B cell (primary cell): ENCODE measurements around the gene TTLL5. TPM values are rescaled to one million over a fixed set of nuclear protein-coding genes. Genes with fewer than 3 reads are reported as not detected.

Experiments used
- ATAC-seq: fragments of 200-7000 bp; cut with Tn5 transposase; one replicate; pipeline ENCODE4 v1.10.0; 2021; ENCODE audit warnings: low read depth, mild to moderate bottlenecking, moderate number of reproducible peaks, moderate library complexity
- CTCF ChIA-PET: fragments of 350-600 bp; sonication (Branson Sonifier 250); formaldehyde crosslinking; loops from one replicate; lab custom pipeline; 2021; ENCODE audit warnings: antibody characterized with exemption, inconsistent platforms; lab: Charles Lee
- POLR2A ChIA-PET: fragments of 350-600 bp; sonication (Branson Sonifier 250); formaldehyde crosslinking; loops from one replicate; lab custom pipeline; 2021; ENCODE audit warnings: antibody characterized with exemption; lab: Charles Lee
- DNase-seq: peaks from one replicate; pipeline ENCODE4 v3.0.0; 2013
- H2AFZ ChIP-seq: 2 replicates; pipeline ENCODE4 v1.6.1; 2012; ENCODE audit warnings: mild to moderate bottlenecking, low read depth, low read length; ENCODE audit not compliant: insufficient read depth, poor library complexity, severe bottlenecking
- H3K27ac ChIP-seq, 2 donors: 1 replicate in 1 of 2; 2 replicates in 1 of 2; pipeline ENCODE4 v1.5.1; 2012 to 2013; ENCODE audit warnings: low read length in 2 of 2, mild to moderate bottlenecking in 2 of 2, moderate library complexity in 1 of 2
- H3K27me3 ChIP-seq, 4 experiments: fragments of 200-600 bp in 1 of 4; sonication (generic) in 1 of 4; replicated peaks in 1 of 4; 1 replicate in 2 of 4; 2 replicates in 2 of 4; pipeline versions ENCODE4 v1.6.1 to v1.7.0; 2013 to 2016; ENCODE audit warnings: low read length in 3 of 4, mild to moderate bottlenecking in 2 of 4, mixed read lengths in 1 of 4, moderate library complexity in 1 of 4; ENCODE audit not compliant: insufficient read depth in 4 of 4, control insufficient read depth in 3 of 4; ENCODE audit errors: control extremely low read depth in 1 of 4
- H3K36me3 ChIP-seq, 2 experiments: replicated peaks in 1 of 2; 1 replicate in 1 of 2; 2 replicates in 1 of 2; pipeline versions ENCODE4 v1.6.1 to v1.7.1; 2013; ENCODE audit warnings: low read length in 1 of 2; ENCODE audit not compliant: insufficient read depth in 2 of 2, control insufficient read depth in 1 of 2; ENCODE audit errors: control extremely low read depth in 1 of 2, extremely low read depth in 1 of 2
- H3K4me1 ChIP-seq, 2 donors: fragments of 200-600 bp in 1 of 2; sonication (generic) in 1 of 2; 1 replicate in 1 of 2; 2 replicates in 1 of 2; pipeline versions ENCODE4 v1.5.1 to v1.6.1; 2013 to 2017; ENCODE audit warnings: low read length in 2 of 2; ENCODE audit not compliant: control insufficient read depth in 2 of 2, insufficient read depth in 2 of 2
- H3K4me2 ChIP-seq: replicated peaks from 2 replicates; pipeline ENCODE3; 2012; ENCODE audit warnings: mild to moderate bottlenecking, low read depth, low read length; ENCODE audit not compliant: poor library complexity, severe bottlenecking
- H3K4me3 ChIP-seq, 5 experiments: fragments of 200-600 bp in 1 of 5; sonication (generic) in 1 of 5; 1 replicate in 3 of 5; 2 replicates in 2 of 5; pipeline versions ENCODE4 v1.5.1 to v1.7.0; 2011 to 2016; ENCODE audit warnings: low read length in 4 of 5, mild to moderate bottlenecking in 4 of 5, low read depth in 2 of 5, control low read depth in 1 of 5, moderate library complexity in 1 of 5; ENCODE audit not compliant: insufficient read depth in 1 of 5; ENCODE audit errors: control extremely low read depth in 1 of 5, extremely low read depth in 1 of 5
- H3K79me2 ChIP-seq: fragments of 200-600 bp; sonication (generic); one replicate; pipeline ENCODE4 v1.6.0; 2016; ENCODE audit warnings: low read length; ENCODE audit not compliant: control insufficient read depth, insufficient read depth
- H3K9ac ChIP-seq: fragments of 200-600 bp; sonication (generic); 2 replicates; pipeline ENCODE4 v1.6.1; 2017; ENCODE audit warnings: mild to moderate bottlenecking, low read length, moderate library complexity
- H3K9me3 ChIP-seq, 3 donors: one replicate each; pipeline versions ENCODE4 v1.6.1 to v1.7.1; 2013; ENCODE audit warnings: low read length in 2 of 3; ENCODE audit not compliant: control insufficient read depth in 2 of 3, insufficient read depth in 1 of 3; ENCODE audit errors: control extremely low read depth in 1 of 3
- H4K20me1 ChIP-seq: 2 replicates; pipeline ENCODE4 v1.6.0; 2012; ENCODE audit warnings: mild to moderate bottlenecking, low read length; ENCODE audit not compliant: insufficient read depth, control insufficient read depth, poor library complexity, severe bottlenecking
- H3K27ac Mint-ChIP-seq: one replicate; pipeline ENCODE4 v1.8.0; 2021; ENCODE audit warnings: mixed read lengths
- H3K27me3 Mint-ChIP-seq: one replicate; pipeline ENCODE4 v1.8.0; 2021; ENCODE audit warnings: mixed read lengths
- H3K4me1 Mint-ChIP-seq: one replicate; pipeline ENCODE4 v1.8.0; 2021; ENCODE audit warnings: mixed read lengths
- H3K4me3 Mint-ChIP-seq: one replicate; pipeline ENCODE4 v1.8.0; 2021; ENCODE audit warnings: mixed read lengths
- H3K9me3 Mint-ChIP-seq: one replicate; pipeline ENCODE4 v1.8.0; 2022; ENCODE audit warnings: mixed read lengths; ENCODE audit not compliant: insufficient read depth
- CTCF ChIP-seq: fragments of 200-600 bp; IDR thresholded peaks from one replicate; pipeline ENCODE4 v1.8.0; 2022; ENCODE audit warnings: antibody characterized with exemption, mild to moderate bottlenecking
- EZH2 ChIP-seq: IDR thresholded peaks from 2 replicates; pipeline ENCODE4 v1.6.1; 2012; ENCODE audit warnings: borderline replicate concordance, low read depth, mild to moderate bottlenecking, moderate library complexity, low read length; ENCODE audit not compliant: insufficient read depth, poor library complexity, severe bottlenecking
- WGBS: methylation state at CpG from one replicate; pipeline ENCODE4 v1.1.5; 2013; ENCODE audit warnings: missing lambda C conversion rate; ENCODE audit not compliant: insufficient coverage; 5-methylcytosine and 5-hydroxymethylcytosine counted together
- intact Hi-C: fragments of 100-400 bp; cut with micrococcal nuclease; formaldehyde crosslinking; loops from one replicate; pipeline ENCODE4 v1.10.0; 2022
- polyA plus RNA-seq: library from polyadenylated mRNA; depleted of rRNA; stranded (reverse); fragments of >200 nt; gene quantifications from 2 replicates; pipeline ENCODE4 v1.2.3, GENCODE V29; 2012
- total RNA-seq, 2 donors: library from RNA; stranded (reverse); fragments of 120-200 nt in 1 of 2; gene quantifications; 1 replicate in 1 of 2; 2 replicates in 1 of 2; pipeline versions ENCODE4 v1.2.3 to v1.2.4, GENCODE V29; 2013 to 2022

TTLL5 gene
- total and polyA plus RNA-seq, 2 donors (not counting 1 experiment from before 2014, with no cell fraction given): 10.9 to 50.9 TPM

GRCh38 chr14:75720842-75721498 lies 59.9 kb downstream of the TTLL5 start:
- H3K27ac ChIP-seq: no peak overlapping the region
- CTCF ChIA-PET: interaction anchor here (0.6 to 1.6 kb wide), 2 partner anchors 10 to 12 kb away, joined by 3 to 6 read pairs; no protein-coding TSS in a partner anchor
- no peaks in the 10 kb centered on the region for H4K20me1 ChIP-seq
- intact Hi-C loops: no loop called here
- H3K9ac ChIP-seq: no peak overlapping the region
- no peaks in the 10 kb centered on the region for H3K79me2 ChIP-seq
- Mint-ChIP-seq H3K4me1 (no peaks in the 10 kb centered on the region), H3K9me3 (no peaks in the 10 kb centered on the region), H3K4me3 (no peak overlapping the region), H3K27ac (no peak overlapping the region), H3K27me3 (no peaks in the 10 kb centered on the region)
- TF ChIP-seq CTCF (no peak), EZH2 (no peak)
- H3K4me1 ChIP-seq: no peaks in the 10 kb centered on the region
- no peak overlapping the region for H2AFZ ChIP-seq
- DNase-seq: no peak
- no peak overlapping the region for H3K4me2 ChIP-seq
- peaks cover 0 to 17% of the 10 kb centered on the region in 2 experiments for H3K36me3 ChIP-seq
- POLR2A ChIA-PET: no interaction called here
- no peaks in the 10 kb centered on the region for H3K9me3 ChIP-seq
- no peak overlapping the region for H3K4me3 ChIP-seq
- ATAC-seq: no peak
- no peaks in the 10 kb centered on the region for H3K27me3 ChIP-seq
- WGBS: 75% methylated on average over 4 of the region's 4 CpGs

GRCh38 chr14:75723716-75724115 lies 62.7 kb downstream of the TTLL5 start:
- ChIA-PET CTCF (interaction anchor here (0.9 kb wide), 1 partner anchor 256 kb away, joined by 3 read pairs; no protein-coding TSS in a partner anchor), POLR2A (no interaction called here)
- Histone ChIP-seq H3K27me3 (no peaks in the 10 kb centered on the region), H4K20me1 (no peaks in the 10 kb centered on the region), H3K36me3 (peaks cover 1 to 17% of the 10 kb centered on the region in 2 experiments), H3K27ac (no peak overlapping the region), H3K4me2 (no peak overlapping the region), H3K4me1 (no peaks in the 10 kb centered on the region), H3K9ac (no peak overlapping the region), H3K9me3 (no peaks in the 10 kb centered on the region), H3K4me3 (no peak overlapping the region), H3K79me2 (no peaks in the 10 kb centered on the region), H2AFZ (no peak overlapping the region)
- no peak for DNase-seq
- ATAC-seq: no peak
- H3K9me3 Mint-ChIP-seq: peaks cover 2% of the 10 kb centered on the region
- TF ChIP-seq CTCF (no peak), EZH2 (no peak)
- H3K27ac Mint-ChIP-seq: no peak overlapping the region
- H3K4me3 Mint-ChIP-seq: no peak overlapping the region
- no peaks in the 10 kb centered on the region for H3K4me1 Mint-ChIP-seq
- H3K27me3 Mint-ChIP-seq: no peaks in the 10 kb centered on the region
- no CpG with 5 or more reads among the region's 1 CpG for WGBS
- intact Hi-C loops: no loop called here
